NB4 (cell line): ENCODE measurements around the gene CDHR3.

Experiments used
- DNase-seq: peaks from one replicate; pipeline ENCODE4 v3.0.0; 2010; ENCODE audit warnings: low read depth
- H3K4me3 ChIP-seq: one replicate; pipeline ENCODE4 v1.5.1; 2011; ENCODE audit warnings: mild to moderate bottlenecking, low read depth, low read length, moderate library complexity
- CTCF ChIP-seq: IDR thresholded peaks from one replicate; pipeline ENCODE4 v1.5.1; 2012; ENCODE audit warnings: low read depth, low read length
- MYC ChIP-seq: IDR thresholded peaks from 2 replicates; pipeline ENCODE4 v1.6.1; 2011; ENCODE audit warnings: low read depth, low read length
- POLR2A ChIP-seq: IDR thresholded peaks from 2 replicates; pipeline ENCODE4 v1.6.1; 2011; ENCODE audit warnings: mild to moderate bottlenecking; ENCODE audit not compliant: insufficient read length; ENCODE audit errors: extremely low read depth
- TF ChIP-seq, protein P1 (sequence below): IDR thresholded peaks from 2 replicates; pipeline ENCODE4 v1.6.1; 2011; ENCODE audit warnings: low read depth, low read length

CDHR3 gene

DNA sequence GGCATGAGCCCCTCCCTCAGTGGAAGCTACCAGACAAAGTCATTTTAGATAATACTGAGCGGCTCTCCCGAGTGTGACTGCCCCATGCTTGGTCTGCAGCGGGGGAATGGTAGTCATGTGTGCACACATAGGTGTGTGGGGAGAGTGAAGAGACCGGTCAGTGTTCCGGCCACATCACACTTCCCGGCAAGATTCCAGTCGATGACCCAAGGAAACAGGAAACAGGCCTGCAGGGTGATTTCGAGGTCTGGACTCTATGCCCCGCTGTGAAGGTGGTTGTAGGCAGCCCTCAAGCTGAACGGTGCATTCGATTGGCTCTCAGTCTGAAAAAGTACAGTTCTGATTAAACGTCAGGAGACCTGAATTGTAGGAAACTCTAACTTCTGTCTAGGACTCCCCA lies 75.9 kb downstream of the CDHR3 start:
- H3K4me3 ChIP-seq = no peak overlapping the region
- DNase-seq = no peak
- TF ChIP-seq CTCF (no peak), POLR2A (no peak), MYC (no peak)
- TF ChIP-seq, protein P1, sequence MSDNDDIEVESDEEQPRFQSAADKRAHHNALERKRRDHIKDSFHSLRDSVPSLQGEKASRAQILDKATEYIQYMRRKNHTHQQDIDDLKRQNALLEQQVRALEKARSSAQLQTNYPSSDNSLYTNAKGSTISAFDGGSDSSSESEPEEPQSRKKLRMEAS = no peak

GRCh38 chr7:106039486-106040060 lies 76.5 kb downstream of the CDHR3 start:
- TF ChIP-seq, protein P1 = no peak
- no peak for TF ChIP-seq CTCF
- no peak for TF ChIP-seq MYC
- no peak for TF ChIP-seq POLR2A
- DNase-seq = no peak
- no peak overlapping the region for H3K4me3 ChIP-seq

- no peak overlapping the region for H3K4me3 ChIP-seq
- TF ChIP-seq MYC (no peak), POLR2A (no peak), CTCF (peak; percentile 98)
- TF ChIP-seq, protein P1 = no peak
- peak; percentile 64 for DNase-seq
Observed at GRCh38 chr7:106041140-106041717, 78.2 kb downstream of the CDHR3 start.

- no peak overlapping the region for H3K4me3 ChIP-seq
- no peak for TF ChIP-seq MYC
- TF ChIP-seq CTCF = no peak
- TF ChIP-seq POLR2A = no peak
- TF ChIP-seq, protein P1 = no peak
- no peak for DNase-seq
Observed at GRCh38 chr7:106042196-106042611, 79.1 kb downstream of the CDHR3 start.

GRCh38 chr7:106045139-106045538 lies 82.1 kb downstream of the CDHR3 start:
- H3K4me3 ChIP-seq = no peak overlapping the region
- DNase-seq = no peak
- TF ChIP-seq, protein P1 = no peak
- no peak for TF ChIP-seq POLR2A
- TF ChIP-seq MYC = no peak
- no peak for TF ChIP-seq CTCF
